HG02623 (cell line): ENCODE measurements around the gene LUZP2.

Source experiments
- ATAC-seq: cut with Tn5 transposase; IDR thresholded peaks from one replicate; pipeline ENCODE4 v1.9.1; 2021; ENCODE audit warnings: moderate library complexity; ENCODE audit not compliant: unreplicated experiment

The LUZP2 gene

DNA sequence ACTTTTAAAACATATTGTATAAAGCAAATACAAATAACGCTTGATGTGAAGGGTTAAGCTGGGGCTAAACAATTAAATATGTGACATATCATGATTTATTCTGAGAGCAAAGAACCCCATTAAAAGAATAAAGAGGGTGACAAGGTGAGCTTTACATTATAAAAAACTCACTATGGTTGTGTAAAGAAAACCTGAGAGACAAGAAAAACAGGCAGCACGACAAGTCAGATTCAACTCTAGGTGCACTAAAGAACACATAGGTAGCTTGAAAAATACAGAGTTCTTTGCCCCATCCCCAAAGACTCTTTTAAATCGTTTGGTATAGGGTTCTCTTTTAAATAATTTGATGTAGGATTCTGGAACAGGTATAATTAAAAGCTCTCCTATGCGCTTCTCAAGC lies 63.5 kb downstream of the LUZP2 start:
- ATAC-seq, result no peak

DNA sequence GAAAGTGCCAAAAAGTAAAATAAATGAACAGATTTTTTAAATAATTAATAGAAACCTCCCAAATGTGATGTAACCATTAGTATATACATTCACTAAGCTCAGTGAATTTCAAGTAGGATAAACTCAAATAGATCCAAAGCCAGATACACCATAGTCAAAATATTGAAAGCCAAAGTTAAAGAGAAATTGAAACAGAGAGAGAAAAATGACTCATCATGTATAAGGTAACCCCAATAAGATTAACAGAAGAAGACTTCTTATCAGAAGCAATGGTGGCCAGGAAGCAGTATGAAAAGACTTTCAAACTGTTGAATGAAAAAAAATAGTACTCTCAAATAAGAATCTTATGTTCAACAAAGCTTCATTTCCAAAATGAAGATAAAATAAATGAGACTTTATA lies 70.5 kb downstream of the LUZP2 start:
- no peak for ATAC-seq

DNA sequence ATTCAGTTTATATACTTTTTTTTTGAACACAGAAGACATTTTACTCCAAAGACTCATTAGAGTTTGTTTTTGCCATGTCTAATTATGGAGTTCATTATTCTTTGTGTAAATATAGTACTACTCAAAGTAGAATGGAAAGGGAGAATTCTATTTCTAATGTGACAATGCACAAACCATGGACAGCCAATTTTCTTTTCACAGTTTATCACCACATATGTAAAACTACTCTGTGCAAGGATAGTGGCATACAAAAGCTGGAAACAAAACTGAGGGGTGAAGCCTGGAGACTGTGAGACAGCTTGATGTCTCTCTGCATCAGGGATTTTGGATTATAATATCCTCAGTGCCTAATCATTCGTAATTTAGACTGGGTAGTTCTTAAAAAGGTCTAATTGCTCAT lies 75.5 kb downstream of the LUZP2 start:
- no peak for ATAC-seq

DNA sequence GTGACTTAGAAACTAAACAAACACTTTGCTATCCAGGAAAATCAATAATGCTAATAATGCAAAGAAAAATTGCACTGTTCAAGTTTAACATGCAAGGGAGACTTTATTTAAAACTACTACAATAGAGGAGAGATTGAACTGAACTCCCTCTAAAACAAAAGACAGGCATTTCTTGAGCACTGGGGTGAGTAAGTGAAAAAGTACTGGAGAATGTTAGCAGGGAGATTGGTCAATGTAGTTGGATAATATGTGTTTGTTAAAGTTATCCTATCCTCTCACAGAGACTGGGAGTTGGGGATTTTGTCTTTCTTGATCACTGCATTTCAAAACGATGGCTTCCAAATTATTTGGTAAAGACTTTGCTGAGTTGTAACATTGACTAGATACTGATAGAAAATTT lies 77.6 kb downstream of the LUZP2 start:
- ATAC-seq, result no peak

DNA sequence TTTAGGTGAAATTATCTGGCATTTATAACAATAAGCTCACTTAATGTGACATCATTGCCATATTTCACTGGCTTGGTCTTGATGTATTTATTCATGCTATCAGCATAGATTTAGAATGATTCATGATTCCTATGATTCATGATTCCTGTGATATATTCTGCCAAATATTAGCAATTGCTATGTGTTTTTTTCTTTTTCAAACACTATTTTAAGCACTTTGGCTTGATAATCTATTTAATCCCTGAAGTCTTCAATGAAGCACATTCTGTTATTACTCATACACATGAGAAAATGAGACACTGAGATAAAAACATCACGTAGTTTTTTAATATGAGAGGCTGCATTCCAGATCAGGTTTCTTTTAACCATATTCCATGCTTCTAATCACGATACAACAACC lies 78.5 kb downstream of the LUZP2 start:
- ATAC-seq, result no peak

- no peak for ATAC-seq
Observed at GRCh38 chr11:24585192-24585591, 88.3 kb downstream of the LUZP2 start.

DNA sequence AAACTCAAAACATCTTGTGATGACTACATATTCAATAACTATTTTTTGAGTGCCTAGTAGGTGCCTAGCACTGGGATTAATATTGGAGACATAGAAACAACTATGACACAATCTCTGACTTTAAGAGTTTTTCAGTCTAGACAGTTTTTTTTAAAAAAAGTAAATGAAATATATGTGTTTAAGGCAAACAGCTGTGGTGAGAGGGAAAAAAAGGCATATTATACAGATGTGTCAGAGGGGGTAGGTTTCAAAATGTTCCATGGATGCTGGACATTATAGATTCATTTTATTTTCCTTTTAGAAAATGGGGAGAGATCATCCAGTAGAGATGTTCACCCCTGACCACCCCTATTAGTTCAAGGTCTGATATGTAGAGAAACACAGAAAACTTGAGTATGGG lies 90.8 kb downstream of the LUZP2 start:
- no peak for ATAC-seq

- no peak for ATAC-seq
Observed at GRCh38 chr11:24588081-24588480, 91.2 kb downstream of the LUZP2 start.

DNA sequence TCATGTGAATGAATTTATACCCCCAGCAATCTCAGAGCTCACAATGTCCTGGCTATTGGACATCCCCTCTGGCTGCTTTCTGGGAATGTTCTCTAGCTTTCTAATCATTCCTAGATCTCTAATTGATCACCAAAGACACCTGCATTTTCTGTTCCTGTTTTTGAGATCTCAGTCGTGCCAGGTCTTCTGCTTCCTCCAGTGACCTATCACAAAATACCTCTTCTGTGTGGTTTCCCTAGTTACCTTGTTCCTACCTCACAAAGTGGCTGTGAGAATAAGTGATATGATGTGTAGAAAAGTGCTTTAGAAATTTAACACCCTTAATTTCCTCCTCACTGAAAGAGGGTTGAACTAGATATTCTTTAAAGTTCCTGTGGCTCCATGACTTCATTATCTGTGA lies 92.2 kb downstream of the LUZP2 start:
- no peak for ATAC-seq

GRCh38 chr11:24591283-24591682 lies 94.4 kb downstream of the LUZP2 start:
- no peak for ATAC-seq

GRCh38 chr11:24592360-24592759 lies 95.5 kb downstream of the LUZP2 start:
- ATAC-seq, result no peak

DNA sequence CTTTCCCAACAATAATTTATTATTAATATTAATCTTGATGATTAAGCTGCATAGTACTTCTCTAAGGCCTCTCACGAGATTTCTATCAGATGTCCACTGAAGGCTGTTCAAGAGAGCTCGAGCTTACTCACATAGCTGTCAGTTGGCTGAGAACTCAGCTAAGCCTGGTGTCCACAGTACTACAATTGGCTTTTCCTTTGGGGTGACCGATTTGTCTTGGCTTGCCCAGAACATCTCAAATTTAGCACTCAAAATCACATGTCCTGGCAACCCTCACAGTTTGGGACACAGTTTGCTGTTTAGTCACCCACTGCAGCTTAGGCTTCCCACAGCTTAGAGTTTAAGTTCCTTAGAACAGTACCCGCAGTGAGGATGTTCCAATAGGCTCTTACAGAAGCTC lies 96.5 kb downstream of the LUZP2 start:
- ATAC-seq, result no peak

DNA sequence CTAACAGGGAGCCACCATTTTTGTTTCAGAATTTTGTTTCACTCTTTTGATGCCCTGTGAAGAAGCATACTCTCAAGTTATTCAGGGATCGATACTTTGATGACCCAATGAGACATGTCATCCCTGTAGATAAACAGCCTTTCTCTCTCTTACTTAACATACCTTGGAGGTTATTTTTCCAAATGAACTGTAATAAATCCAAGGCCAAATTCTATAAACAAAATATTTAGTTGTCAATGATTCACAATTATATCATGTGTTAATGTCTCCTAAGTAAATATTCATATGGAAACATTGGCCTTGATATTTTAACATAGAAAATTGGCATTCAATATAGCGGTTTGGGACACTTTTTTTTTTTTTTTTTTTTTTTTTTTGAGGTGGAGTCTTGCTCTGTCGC lies 97.5 kb downstream of the LUZP2 start:
- ATAC-seq, result no peak

GRCh38 chr11:24598641-24599040 lies 101.8 kb downstream of the LUZP2 start:
- no peak for ATAC-seq

- no peak for ATAC-seq
Observed at GRCh38 chr11:24609192-24610119, 112.6 kb downstream of the LUZP2 start.

DNA sequence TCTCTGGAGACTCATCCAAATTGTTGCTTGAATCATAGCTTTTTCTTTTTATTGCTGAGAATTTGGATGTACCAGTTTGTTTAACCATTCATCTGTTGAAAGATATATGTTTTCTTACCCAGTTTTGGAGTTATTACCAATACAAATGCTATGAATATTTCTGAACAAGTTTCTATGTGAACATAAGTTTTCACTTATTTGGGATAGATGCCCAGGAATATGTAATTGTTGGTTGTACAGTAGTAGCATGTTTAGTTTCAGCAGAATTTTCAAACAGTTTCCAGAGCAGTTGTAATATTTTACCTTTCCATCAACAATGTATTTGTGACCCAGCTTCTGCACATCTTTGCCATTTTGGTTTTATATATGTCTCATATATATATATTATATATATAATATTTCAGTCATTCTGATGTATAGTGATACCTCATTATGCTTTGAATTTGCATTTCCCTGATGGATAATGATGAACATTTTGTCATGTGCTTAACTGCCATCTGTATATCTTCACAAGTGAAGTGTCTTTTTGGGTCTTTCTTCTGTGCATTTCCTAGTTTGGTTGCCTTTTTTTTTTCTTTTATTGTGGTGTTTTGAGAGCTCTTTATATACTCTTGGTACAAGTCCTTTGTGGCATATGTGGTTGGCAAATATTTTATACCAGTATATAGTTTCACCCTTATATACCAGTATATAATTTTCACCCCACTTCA lies 118.8 kb downstream of the LUZP2 start:
- ATAC-seq, result no peak

- ATAC-seq, result no peak
Observed at GRCh38 chr11:24617856-24618255, 121.0 kb downstream of the LUZP2 start.

- no peak for ATAC-seq
Observed at GRCh38 chr11:24619900-24620299, 123.0 kb downstream of the LUZP2 start.

- no peak for ATAC-seq
Observed at GRCh38 chr11:24622262-24622661, 125.4 kb downstream of the LUZP2 start.

GRCh38 chr11:24623121-24623520 lies 126.3 kb downstream of the LUZP2 start:
- ATAC-seq, result no peak

- no peak for ATAC-seq
Observed at GRCh38 chr11:24624432-24624831, 127.6 kb downstream of the LUZP2 start.

- no peak for ATAC-seq
Observed at GRCh38 chr11:24625975-24626374, 129.1 kb downstream of the LUZP2 start.
